CD4-positive, alpha-beta T cell treated with Interleukin-15 for 4 hours (primary cell): ENCODE measurements around the gene EPS8L2.
A peak's percentile ranks its signal among the peaks of the same experiment; 100 is the strongest.

Experiments used
- DNase-seq: peaks from one replicate; pipeline ENCODE4 v3.0.0-alpha.2; 2020; ENCODE audit warnings: low spot score

EPS8L2 gene

GRCh38 chr11:705646-706438, at the start of gene EPS8L2:
EPS8L2 (plus strand) TSS chr11:706231; CDS start chr11:709408, 3,177 bp downstream.
- no peak for DNase-seq

GRCh38 chr11:656426-656825, 49.6 kb upstream of the EPS8L2 start:
- DNase-seq: no peak

GRCh38 chr11:656866-657265, 49.2 kb upstream of the EPS8L2 start:
- DNase-seq: no peak

GRCh38 chr11:657691-658126, 48.3 kb upstream of the EPS8L2 start:
- DNase-seq: no peak

GRCh38 chr11:659532-660085, 46.4 kb upstream of the EPS8L2 start:
- DNase-seq: no peak

GRCh38 chr11:660281-660680, 45.8 kb upstream of the EPS8L2 start:
- DNase-seq: no peak

GRCh38 chr11:660681-661444, 45.2 kb upstream of the EPS8L2 start:
- no peak for DNase-seq

- peak; percentile 33 for DNase-seq
Observed at GRCh38 chr11:662689-663274, 43.2 kb upstream of the EPS8L2 start.

- DNase-seq: no peak
Observed at GRCh38 chr11:665062-665703, 40.8 kb upstream of the EPS8L2 start.

- no peak for DNase-seq
Observed at GRCh38 chr11:665704-666281, 40.2 kb upstream of the EPS8L2 start.

GRCh38 chr11:673866-674265, 32.2 kb upstream of the EPS8L2 start:
- no peak for DNase-seq

- no peak for DNase-seq
Observed at GRCh38 chr11:674406-674805, 31.6 kb upstream of the EPS8L2 start.

GRCh38 chr11:678297-678696, 27.7 kb upstream of the EPS8L2 start:
- DNase-seq: no peak

- DNase-seq: no peak
Observed at GRCh38 chr11:679271-680207, 26.5 kb upstream of the EPS8L2 start.

GRCh38 chr11:680476-680875, 25.6 kb upstream of the EPS8L2 start:
- no peak for DNase-seq

- DNase-seq: no peak
Observed at GRCh38 chr11:680970-681369, 25.1 kb upstream of the EPS8L2 start.

GRCh38 chr11:686451-687243, 19.4 kb upstream of the EPS8L2 start:
- DNase-seq: no peak

GRCh38 chr11:687751-688150, 18.3 kb upstream of the EPS8L2 start:
- DNase-seq: no peak

GRCh38 chr11:688681-689080, 17.4 kb upstream of the EPS8L2 start:
- no peak for DNase-seq

- no peak for DNase-seq
Observed at GRCh38 chr11:689625-690024, 16.4 kb upstream of the EPS8L2 start.
